Lower leg skin (tissue), 4 donors: Measurements from ENCODE around the gene EED. TPM values are rescaled to one million over a fixed set of nuclear protein-coding genes. Genes with fewer than 3 reads are reported as not detected.

ENCODE experiments used
- DNase-seq, 2 donors: peaks; one replicate each; pipeline ENCODE4 v3.0.0-alpha.2; 2019; ENCODE audit warnings: low spot score in 2 of 2
- H3K4me3 ChIP-seq: fragments of 200-600 bp; sonication (generic); 2 replicates; pipeline ENCODE4 v1.5.1; 2017; ENCODE audit warnings: mild to moderate bottlenecking, low read depth; ENCODE audit not compliant: poor library complexity, severe bottlenecking
- POLR2A ChIP-seq, 2 donors: fragments of 450-650 bp; IDR thresholded peaks; one replicate each; pipeline ENCODE4 v1.6.1; 2016 to 2017; ENCODE audit warnings: antibody characterized with exemption in 2 of 2, mild to moderate bottlenecking in 1 of 2, moderate library complexity in 1 of 2
- WGBS, 2 donors: methylation state at CpG; one replicate each; pipeline ENCODE4 v1.1.5; 2018; 5-methylcytosine and 5-hydroxymethylcytosine counted together
- intact Hi-C: fragments of 100-400 bp; cut with DNase I; formaldehyde crosslinking; loops from one replicate; pipeline ENCODE4 v1.15.0; 2023; ENCODE audit warnings: low total_unique reads
- total RNA-seq, 4 donors: library from RNA; depleted of rRNA; stranded (reverse); fragments of >200 nt; gene quantifications; one replicate each; pipeline ENCODE4 v1.1.0, GENCODE V29; 2016
- TF ChIP-seq, protein P1 (sequence below), 3 donors: fragments of 450-650 bp; IDR thresholded peaks; one replicate each; pipeline ENCODE4 v1.5.1; 2016; ENCODE audit warnings: antibody characterized with exemption in 3 of 3, mild to moderate bottlenecking in 3 of 3, moderate library complexity in 2 of 3

The EED gene
- total RNA-seq, 4 donors from 2014 or later, result 13.7 to 18.8 (median 16.2) TPM

DNA sequence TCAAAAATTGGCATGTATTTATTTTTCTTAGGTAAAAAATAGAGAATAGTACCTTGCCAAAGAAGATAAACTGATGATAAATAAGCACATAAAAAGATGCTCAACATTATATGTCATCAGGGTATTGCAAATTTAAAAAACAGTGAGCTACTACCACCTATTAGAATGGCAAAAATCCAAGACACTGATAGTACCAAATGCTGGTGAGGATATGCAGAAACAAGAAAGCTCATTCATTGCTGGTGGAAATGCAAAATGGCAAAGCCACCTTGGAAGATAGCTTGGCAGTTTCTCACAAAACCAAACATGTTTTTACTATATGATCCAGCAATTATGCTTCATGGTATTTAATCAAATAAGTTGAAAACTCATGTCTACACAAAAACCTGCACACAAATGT, 46.4 kb upstream of the EED start:
- TF ChIP-seq POLR2A (IDR thresholded peaks at IDR 0.05), result no peak
- TF ChIP-seq, protein P1, sequence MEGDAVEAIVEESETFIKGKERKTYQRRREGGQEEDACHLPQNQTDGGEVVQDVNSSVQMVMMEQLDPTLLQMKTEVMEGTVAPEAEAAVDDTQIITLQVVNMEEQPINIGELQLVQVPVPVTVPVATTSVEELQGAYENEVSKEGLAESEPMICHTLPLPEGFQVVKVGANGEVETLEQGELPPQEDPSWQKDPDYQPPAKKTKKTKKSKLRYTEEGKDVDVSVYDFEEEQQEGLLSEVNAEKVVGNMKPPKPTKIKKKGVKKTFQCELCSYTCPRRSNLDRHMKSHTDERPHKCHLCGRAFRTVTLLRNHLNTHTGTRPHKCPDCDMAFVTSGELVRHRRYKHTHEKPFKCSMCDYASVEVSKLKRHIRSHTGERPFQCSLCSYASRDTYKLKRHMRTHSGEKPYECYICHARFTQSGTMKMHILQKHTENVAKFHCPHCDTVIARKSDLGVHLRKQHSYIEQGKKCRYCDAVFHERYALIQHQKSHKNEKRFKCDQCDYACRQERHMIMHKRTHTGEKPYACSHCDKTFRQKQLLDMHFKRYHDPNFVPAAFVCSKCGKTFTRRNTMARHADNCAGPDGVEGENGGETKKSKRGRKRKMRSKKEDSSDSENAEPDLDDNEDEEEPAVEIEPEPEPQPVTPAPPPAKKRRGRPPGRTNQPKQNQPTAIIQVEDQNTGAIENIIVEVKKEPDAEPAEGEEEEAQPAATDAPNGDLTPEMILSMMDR (IDR thresholded peaks at IDR 0.05), result no peak
- intact Hi-C loops, result no loop called here
- DNase-seq, result no peak

DNA sequence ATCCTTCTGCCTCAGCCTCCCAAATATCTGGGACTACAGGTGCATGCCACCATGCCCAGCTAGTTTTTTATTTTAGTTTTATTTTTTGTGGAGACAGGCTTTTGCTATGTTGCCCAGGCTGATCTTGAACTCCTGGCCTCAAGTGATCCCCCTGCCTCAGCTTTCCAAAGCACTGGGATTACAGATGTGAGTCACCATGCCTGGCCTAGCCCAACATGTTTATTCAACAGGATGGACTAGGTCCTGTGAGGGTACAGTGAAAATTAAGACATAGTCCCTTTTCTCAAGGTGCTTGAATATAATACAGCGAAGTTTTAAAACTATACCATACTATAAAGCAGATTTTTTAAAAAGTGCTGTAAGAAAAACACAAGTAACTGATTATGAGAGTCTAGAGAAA, 45.2 kb upstream of the EED start:
- H3K4me3 ChIP-seq, result no peak overlapping the region
- TF ChIP-seq, protein P1 (IDR thresholded peaks at IDR 0.05), result no peak
- no peak for TF ChIP-seq POLR2A (IDR thresholded peaks at IDR 0.05)
- 91 to 97% methylated on average over 1 of the region's 1 CpG for WGBS, 2 donors
- DNase-seq, result no peak
- intact Hi-C loops, result no loop called here

More for the DNA sequence above, 46.4 kb upstream of the EED start:
- no peak overlapping the region for H3K4me3 ChIP-seq

DNA sequence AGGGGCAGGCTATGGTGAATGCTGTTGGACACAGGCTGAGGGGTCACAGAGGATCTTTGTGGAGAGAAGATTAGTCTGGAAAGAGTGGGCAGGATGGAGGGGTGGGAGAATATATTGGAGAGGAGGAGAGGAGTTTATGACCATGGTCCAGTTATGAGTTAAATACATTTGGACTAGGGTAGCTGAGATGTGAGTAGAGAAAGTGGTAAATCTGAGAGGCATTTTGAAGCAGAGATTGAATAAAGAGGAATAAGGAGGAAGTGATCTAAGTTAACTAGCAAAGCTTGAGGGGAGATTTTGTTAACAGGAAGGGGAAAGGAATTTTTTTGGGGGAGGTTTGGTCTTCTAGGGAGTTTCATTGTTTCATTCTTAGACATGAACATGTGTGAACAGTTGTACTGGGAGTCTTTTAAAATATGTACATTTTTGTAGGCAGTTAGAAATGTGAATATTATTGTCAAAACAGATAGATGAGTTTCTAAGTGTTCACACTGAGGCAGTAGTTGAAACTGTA, 43.1 kb upstream of the EED start:
- no peak overlapping the region for H3K4me3 ChIP-seq
- TF ChIP-seq, protein P1 (IDR thresholded peaks at IDR 0.05), result no peak
- TF ChIP-seq POLR2A (IDR thresholded peaks at IDR 0.05), result no peak
- DNase-seq, result no peak
- intact Hi-C loops, result no loop called here

DNA sequence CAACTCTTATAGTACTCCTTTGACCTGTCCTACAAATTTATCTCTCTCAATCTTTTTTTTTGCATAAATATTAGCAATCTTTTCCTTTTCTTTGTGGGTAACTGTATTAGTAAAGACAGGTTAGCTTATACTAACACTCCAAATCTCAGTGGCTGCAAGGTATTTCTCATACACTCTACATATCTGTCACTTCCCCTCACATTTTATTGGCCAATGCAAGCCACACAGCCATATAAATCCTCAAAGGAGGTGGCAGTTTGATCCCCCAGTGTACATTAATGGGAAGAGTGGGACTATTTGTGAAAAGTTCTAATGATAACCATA, 42.6 kb upstream of the EED start:
- intact Hi-C loops, result no loop called here
- no peak for DNase-seq
- no peak overlapping the region for H3K4me3 ChIP-seq
- TF ChIP-seq, protein P1 (IDR thresholded peaks at IDR 0.05), result no peak
- no peak for TF ChIP-seq POLR2A (IDR thresholded peaks at IDR 0.05)

DNA sequence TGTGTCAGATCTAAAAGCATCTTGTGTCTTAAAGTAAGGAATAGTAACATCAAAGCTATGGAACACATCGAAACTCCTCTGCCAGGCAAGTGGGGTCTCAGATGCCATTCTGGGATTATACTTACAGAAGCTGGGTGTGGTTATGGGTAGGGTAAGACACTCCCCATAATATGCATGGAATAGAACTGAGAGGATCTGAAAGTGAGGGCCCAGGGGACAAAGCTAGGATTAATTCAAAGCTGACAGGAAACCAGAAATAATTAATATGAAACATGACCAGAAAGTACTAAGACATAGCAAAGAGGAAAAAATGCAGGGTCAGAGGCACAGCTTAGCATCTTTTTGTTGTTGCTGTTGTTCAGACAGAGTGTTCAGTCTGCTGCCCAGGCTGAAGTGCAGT, 40.2 kb upstream of the EED start:
- TF ChIP-seq POLR2A (IDR thresholded peaks at IDR 0.05), result no peak
- TF ChIP-seq, protein P1 (IDR thresholded peaks at IDR 0.05), result no peak
- no peak for DNase-seq
- WGBS, 2 donors, result 82 to 90% methylated on average over 1 of the region's 1 CpG
- no peak overlapping the region for H3K4me3 ChIP-seq
- intact Hi-C loops, result no loop called here
